Activated naive CD4-positive, alpha-beta T cell treated with anti-CD3 and anti-CD28 coated beads, Interleukin-2, amount 50 U/mL, for 72 hours (primary cell): Measurements from ENCODE around the gene TP53. TPM values are rescaled to one million over a fixed set of nuclear protein-coding genes. Genes with fewer than 3 reads are reported as not detected.

Experiments
- ATAC-seq, 2 donors: fragments of 150-1000 bp; cut with Tn5 transposase; 2 replicates each; pipeline ENCODE4 v1.10.0; 2021; ENCODE audit warnings: mild to moderate bottlenecking in 2 of 2, moderate library complexity in 2 of 2
- DNase-seq, 2 donors: peaks; one replicate each; pipeline ENCODE4 v3.0.0; 2021 to 2022; ENCODE audit warnings: low spot score in 2 of 2
- H3K27ac Mint-ChIP-seq, 2 donors: one replicate each; pipeline ENCODE4 v1.8.0; 2022; ENCODE audit warnings: mild to moderate bottlenecking in 2 of 2, mixed read lengths in 2 of 2
- H3K36me3 Mint-ChIP-seq, 2 donors: one replicate each; pipeline ENCODE4 v1.8.0; 2022; ENCODE audit warnings: mixed read lengths in 2 of 2
- H3K9me3 Mint-ChIP-seq, 2 donors: one replicate each; pipeline ENCODE4 v1.8.0; 2022; ENCODE audit warnings: mixed read lengths in 2 of 2
- total RNA-seq, 2 donors: library from RNA; stranded (reverse); gene quantifications; one replicate each; pipeline ENCODE4 v1.2.3, GENCODE V29; 2022

TP53 gene
- total RNA-seq, 2 donors from 2014 or later: 78.4 to 147 TPM

DNA sequence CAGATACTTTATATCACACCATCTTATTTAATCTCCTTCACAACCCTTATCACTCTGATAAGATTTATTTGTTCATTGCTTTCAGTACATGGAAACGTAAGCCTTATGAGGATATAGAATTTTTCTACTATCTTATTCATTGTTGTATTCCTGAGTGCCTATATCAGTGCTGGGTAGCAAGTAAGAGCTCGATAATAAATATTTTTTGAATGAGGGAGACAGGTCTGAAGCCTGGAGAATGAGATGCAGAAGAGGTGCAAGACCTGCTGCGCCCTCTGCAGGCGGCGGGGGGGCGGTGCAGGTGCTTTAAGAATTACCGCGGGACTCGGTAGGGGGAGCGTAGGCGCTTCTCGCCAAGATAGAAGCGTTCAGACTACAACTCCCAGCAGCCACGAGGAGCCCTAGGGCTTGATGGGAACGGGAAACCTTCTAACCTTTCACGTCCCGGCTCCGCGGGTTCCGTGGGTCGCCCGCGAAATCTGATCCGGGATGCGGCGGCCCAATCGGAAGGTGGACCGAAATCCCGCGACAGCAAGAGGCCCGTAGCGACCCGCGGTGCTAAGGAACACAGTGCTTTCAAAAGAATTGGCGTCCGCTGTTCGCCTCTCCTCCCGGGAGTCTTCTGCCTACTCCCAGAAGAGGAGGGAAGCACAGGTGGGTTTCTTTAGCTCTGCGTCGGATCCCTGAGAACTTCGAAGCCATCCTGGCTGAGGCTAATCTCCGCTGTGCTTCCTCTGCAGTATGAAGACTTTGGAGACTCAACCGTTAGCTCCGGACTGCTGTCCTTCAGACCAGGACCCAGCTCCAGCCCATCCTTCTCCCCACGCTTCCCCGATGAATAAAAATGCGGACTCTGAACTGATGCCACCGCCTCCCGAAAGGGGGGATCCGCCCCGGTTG is 868 bp upstream of the TP53 start, which contains the start of gene WRAP53:
Gene WRAP53 (plus strand): TSS at position 570 of the 900 bp plus-strand sequence. CDS start 172 bp downstream, at position 742.
- ATAC-seq (peak; percentile 78 to 83), DNase-seq (peak; percentile 94 to 97)
- peaks cover 36 to 46% of the 10 kb centered on the region in 2 donors for H3K36me3 Mint-ChIP-seq
- no peaks in the 10 kb centered on the region for H3K9me3 Mint-ChIP-seq
- peak within 1 kb of the TSS; percentile 99 for H3K27ac Mint-ChIP-seq

DNA sequence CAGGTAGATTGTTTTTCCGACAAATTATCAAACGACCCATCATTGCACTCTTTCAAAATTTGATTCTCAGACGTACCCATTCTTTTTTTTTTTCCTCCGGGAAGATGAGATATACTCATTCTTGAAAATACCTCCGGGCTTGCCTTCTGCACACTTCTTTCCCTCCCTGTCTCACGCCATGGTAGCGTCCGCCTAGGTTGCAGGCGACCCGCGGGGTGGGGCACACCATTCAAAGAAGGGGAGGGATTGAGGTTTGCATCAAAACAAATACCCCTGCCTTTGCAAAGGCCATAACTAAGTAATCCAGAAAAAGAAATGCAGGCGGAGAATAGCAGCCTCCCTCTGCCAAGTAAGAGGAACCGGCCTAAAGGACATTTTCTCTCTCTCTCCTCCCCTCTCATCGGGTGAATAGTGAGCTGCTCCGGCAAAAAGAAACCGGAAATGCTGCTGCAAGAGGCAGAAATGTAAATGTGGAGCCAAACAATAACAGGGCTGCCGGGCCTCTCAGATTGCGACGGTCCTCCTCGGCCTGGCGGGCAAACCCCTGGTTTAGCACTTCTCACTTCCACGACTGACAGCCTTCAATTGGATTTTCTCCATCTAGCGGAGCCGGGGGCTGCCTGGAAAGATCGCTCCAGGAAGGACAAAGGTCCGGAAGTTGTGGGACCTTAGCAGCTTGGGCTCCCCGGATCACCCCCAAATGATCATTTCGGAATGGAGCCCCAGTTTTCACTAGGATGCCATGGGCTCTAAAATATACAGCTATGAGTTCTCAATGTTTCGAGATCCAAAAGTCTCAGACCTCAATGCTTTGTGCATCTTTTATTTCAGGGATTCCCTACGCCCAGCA is 843 bp downstream of the TP53 start:
- Mint-ChIP-seq H3K9me3 (no peaks in the 10 kb centered on the region), H3K36me3 (peaks cover 36 to 43% of the 10 kb centered on the region in 2 donors), H3K27ac (peak overlapping the region; percentile 99)
- ATAC-seq: peak; percentile 40 to 56
- peak; percentile 79 to 85 for DNase-seq

DNA sequence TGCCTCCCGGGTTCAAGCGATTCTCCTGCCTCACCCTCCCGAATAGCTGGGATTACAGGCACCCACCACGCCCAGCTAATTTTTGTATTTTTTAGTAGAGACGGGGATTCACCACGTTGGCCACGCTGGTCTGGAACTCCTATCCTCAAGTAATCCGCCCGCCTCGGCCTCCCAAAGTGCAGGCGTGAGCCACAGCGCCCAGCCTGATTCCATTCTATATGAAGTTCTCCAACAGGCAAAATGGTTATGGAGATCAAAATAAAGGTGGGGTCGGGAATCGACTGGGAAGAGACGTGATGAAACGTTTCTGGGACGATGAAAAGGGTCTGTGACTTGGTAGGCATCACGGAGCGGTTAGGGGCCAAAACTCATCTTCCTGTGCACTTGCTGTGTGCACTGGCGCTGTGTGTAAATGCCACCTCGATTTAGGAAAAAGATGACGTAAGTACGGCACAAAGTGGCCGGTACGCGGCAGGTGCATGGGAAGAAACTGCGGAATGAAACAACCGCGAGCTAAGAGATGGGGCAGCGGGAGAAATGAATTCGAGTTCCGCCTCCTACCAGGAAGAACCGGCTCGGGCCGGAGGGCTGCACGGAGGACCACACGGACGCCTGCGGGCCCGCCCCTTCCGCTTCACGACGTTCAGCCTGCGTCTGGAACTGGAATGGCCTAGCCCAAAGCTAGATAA is 1.6 kb downstream of the TP53 start:
- peak; percentile 70 to 71 for ATAC-seq

GRCh38 chr17:7684851-7685532 is 2.3 kb downstream of the TP53 start:
- peaks cover 36 to 43% of the 10 kb centered on the region in 2 donors for H3K36me3 Mint-ChIP-seq
- ATAC-seq (no peak), DNase-seq (no peak)
- H3K9me3 Mint-ChIP-seq: no peaks in the 10 kb centered on the region
- peak overlapping the region; percentile 99 for H3K27ac Mint-ChIP-seq

More for the DNA sequence above, 1.6 kb downstream of the TP53 start:
- H3K27ac Mint-ChIP-seq: peak overlapping the region; percentile 99
- peak; percentile 82 to 89 for DNase-seq
- peaks cover 36 to 43% of the 10 kb centered on the region in 2 donors for H3K36me3 Mint-ChIP-seq
- H3K9me3 Mint-ChIP-seq: no peaks in the 10 kb centered on the region

DNA sequence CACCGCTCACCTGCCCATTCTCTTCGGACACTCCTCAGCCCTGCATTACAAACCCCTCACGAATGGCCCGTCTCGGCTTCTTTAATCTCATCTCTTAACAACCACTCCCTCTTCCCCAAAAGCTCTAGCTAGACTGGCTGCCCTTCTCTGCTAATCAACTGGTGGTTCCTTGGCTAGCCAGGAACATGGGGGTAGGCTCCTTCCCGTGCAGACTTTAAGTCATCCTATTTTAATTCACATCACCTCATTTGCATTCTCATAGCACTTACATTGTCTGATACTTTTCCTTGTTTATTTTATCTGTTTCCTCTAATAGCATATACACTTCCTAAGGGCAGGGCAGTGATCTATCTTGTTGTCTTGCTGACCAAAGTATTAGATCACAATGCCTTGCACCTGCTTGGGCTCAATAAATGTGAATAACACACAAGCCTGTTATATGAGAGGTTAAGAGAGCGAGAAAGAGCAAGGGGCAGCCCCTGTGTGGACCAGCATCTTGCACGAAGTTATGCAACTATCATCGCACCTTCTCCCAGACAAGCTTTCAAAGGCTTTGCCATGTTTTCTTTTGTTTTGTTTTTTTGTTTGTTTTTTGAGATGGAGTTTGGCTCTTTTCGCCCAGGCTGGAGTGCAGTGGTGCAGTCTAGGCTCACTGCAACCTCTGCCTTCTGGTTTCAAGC is 9.8 kb downstream of the TP53 start:
- ATAC-seq: no peak
- Mint-ChIP-seq H3K9me3 (peaks cover 0 to 13% of the 10 kb centered on the region in 2 donors), H3K36me3 (peaks cover 12 to 33% of the 10 kb centered on the region in 2 donors), H3K27ac (peak overlapping the region; percentile 5 to 15)
- DNase-seq: no peak

GRCh38 chr17:7676533-7676932 is 10.8 kb downstream of the TP53 start:
- Mint-ChIP-seq H3K36me3 (peaks cover 12 to 35% of the 10 kb centered on the region in 2 donors), H3K9me3 (peaks cover 0 to 13% of the 10 kb centered on the region in 2 donors), H3K27ac (peak overlapping the region; percentile 5 to 15)
- DNase-seq: no peak
- ATAC-seq: no peak

- peaks cover 0 to 13% of the 10 kb centered on the region in 2 donors for H3K9me3 Mint-ChIP-seq
- no peak overlapping the region for H3K27ac Mint-ChIP-seq
- H3K36me3 Mint-ChIP-seq: peaks cover 12 to 35% of the 10 kb centered on the region in 2 donors
- no peak for DNase-seq
- no peak for ATAC-seq
These were observed 12.4 kb downstream of the TP53 start for GRCh38 chr17:7674934-7675333.

DNA sequence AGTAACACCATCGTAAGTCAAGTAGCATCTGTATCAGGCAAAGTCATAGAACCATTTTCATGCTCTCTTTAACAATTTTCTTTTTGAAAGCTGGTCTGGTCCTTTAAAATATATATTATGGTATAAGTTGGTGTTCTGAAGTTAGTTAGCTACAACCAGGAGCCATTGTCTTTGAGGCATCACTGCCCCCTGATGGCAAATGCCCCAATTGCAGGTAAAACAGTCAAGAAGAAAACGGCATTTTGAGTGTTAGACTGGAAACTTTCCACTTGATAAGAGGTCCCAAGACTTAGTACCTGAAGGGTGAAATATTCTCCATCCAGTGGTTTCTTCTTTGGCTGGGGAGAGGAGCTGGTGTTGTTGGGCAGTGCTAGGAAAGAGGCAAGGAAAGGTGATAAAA is 14.1 kb downstream of the TP53 start:
- peak in 1 of 2 donors; percentile 57 for DNase-seq
- no peak overlapping the region for H3K27ac Mint-ChIP-seq
- peaks cover 0 to 13% of the 10 kb centered on the region in 2 donors for H3K9me3 Mint-ChIP-seq
- peaks cover 12 to 35% of the 10 kb centered on the region in 2 donors for H3K36me3 Mint-ChIP-seq
- ATAC-seq: no peak

GRCh38 chr17:7668482-7668881 is 18.8 kb downstream of the TP53 start:
- Mint-ChIP-seq H3K27ac (no peak overlapping the region), H3K9me3 (peaks cover 0 to 3% of the 10 kb centered on the region in 2 donors), H3K36me3 (peaks cover 4 to 18% of the 10 kb centered on the region in 2 donors)
- no peak for ATAC-seq
- DNase-seq: no peak

DNA sequence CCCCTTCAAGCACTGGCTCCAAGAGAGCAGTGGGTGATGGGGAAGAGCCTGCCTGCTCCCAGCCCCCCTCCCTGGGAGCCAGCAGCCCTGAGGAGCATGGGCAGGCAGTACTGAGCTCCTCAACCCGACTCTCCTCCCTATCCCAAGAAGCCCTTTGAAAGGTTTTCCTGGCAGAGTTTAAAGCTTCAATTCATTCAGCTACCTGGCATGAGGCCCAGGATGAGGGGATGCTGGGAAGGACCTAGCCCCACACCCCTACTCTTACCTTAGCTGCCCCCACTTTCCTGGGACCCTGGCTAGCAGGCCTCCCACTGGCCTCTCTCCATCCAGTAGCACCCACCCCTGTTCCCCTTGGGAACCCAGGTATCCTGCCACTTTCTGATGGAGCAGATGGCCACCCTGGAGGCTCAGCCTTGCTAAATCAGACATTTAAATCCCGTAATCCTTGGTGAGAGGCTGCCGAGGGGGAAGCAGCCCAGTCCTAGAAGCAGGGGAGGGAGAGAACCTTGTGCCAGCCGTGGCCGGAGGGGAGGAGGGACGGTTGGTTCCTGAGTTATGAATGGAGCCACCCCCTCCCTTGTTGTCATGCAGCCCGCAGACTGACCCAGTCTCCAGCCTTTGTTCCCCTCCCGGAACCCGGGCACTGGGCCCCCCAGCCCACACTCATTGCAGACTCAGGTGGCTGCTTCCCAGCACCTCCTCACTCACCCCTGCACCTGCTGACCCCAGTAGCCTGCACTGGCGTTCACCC is 19.5 kb downstream of the TP53 start:
- Mint-ChIP-seq H3K36me3 (peaks cover 0 to 11% of the 10 kb centered on the region in 2 donors), H3K9me3 (no peaks in the 10 kb centered on the region), H3K27ac (peak overlapping the region; percentile 49 to 81)
- no peak for ATAC-seq
- no peak for DNase-seq

DNA sequence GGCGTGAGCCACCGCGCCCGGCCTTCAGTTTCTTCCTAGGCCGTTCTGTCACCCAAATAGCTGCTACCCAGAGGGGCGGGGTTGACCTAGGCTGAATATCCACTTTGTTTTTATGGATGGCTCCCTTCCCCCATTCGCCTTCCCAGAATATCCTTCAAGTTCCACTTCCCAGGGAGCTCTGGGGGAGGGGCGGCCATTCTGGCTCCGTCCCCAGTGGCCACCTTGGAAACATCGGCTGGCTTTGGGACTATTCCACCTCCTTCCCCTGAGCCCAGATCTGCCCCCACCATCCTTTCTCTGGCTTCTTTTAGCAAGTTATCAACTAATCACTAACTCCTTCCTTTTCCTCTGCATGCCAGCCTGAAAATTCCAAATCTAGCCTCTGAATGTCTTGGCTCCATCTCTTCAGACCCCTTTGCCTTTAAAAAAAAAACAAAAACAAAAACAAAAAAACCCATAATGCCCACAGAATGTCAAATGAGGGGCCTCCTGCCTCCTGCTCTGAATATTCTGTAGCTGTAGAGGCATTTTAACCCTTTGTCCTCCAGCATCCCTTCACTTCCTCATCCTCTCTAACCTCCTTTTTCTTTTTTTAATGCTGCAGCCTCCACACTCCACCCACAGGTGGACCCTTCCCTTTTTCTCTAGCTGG is 30.2 kb downstream of the TP53 start:
- no peaks in the 10 kb centered on the region for H3K36me3 Mint-ChIP-seq
- ATAC-seq (no peak), DNase-seq (no peak)
- no peak overlapping the region for H3K27ac Mint-ChIP-seq
- no peaks in the 10 kb centered on the region for H3K9me3 Mint-ChIP-seq

DNA sequence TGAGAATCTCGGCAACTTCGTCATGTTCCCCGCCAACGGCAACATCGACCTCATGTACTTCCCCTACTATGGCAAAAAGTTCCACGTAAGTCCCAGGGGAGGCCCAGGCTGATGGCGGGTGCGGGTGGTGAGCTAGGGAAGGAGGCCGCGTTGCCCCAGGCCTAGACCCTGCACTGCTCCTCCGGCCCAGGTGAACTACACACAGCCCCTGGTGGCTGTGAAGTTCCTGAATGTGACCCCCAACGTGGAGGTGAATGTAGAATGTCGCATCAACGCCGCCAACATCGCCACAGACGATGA is 31.8 kb downstream of the TP53 start:
- no peak for ATAC-seq
- H3K27ac Mint-ChIP-seq: no peak overlapping the region

GRCh38 chr17:7654832-7655540 is 32.3 kb downstream of the TP53 start:
- no peak for DNase-seq
- Mint-ChIP-seq H3K27ac (no peak overlapping the region), H3K36me3 (no peaks in the 10 kb centered on the region), H3K9me3 (no peaks in the 10 kb centered on the region)
- no peak for ATAC-seq

More for the DNA sequence above, 31.8 kb downstream of the TP53 start:
- Mint-ChIP-seq H3K36me3 (no peaks in the 10 kb centered on the region), H3K9me3 (no peaks in the 10 kb centered on the region)
- no peak for DNase-seq
